GM10847 (cell line): ENCODE results near the gene GATAD1.

Experiments
- POLR2A ChIP-seq: IDR thresholded peaks from 2 replicates; pipeline ENCODE4 v1.6.1; 2011; ENCODE audit not compliant: insufficient read length; ENCODE audit errors: extremely low read depth

Gene GATAD1, protein sequence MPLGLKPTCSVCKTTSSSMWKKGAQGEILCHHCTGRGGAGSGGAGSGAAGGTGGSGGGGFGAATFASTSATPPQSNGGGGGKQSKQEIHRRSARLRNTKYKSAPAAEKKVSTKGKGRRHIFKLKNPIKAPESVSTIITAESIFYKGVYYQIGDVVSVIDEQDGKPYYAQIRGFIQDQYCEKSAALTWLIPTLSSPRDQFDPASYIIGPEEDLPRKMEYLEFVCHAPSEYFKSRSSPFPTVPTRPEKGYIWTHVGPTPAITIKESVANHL

DNA sequence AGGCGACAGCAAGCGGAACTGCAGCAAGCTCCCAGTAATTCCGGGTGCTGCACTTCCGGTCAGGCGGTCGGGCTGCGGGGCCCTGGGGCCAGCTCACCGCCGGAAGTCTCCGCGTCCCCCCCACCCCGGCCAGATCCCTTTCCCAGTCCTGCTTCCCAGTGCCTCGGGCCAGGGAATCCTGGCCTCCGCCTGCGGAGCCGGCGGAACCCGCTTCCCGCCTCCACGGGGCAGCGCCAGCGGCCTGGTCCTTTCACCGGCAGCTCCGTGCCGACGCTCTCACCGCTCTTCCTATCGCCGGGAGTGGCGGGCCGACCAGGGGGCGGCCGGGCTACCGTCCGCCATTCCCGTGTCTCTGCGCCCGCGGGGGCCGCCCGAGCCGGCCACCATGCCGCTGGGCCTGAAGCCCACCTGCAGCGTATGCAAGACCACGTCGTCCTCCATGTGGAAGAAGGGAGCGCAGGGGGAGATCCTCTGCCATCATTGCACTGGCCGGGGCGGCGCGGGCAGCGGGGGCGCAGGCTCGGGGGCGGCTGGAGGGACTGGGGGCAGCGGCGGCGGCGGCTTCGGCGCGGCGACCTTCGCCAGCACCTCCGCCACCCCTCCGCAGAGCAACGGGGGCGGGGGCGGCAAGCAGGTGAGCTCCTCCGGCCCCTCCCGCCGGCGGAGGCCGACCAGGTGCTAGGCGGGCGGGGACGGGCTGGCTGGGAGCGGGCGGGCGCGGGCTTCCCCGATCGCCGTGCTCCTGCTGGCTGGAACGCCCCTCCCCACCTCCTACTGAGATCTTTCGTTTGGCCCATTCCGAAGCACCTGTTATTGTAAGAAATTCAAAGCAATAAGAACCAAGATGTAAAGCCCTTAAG is at the start of gene GATAD1:
GATAD1 (plus strand) TSS at position 138 of the 860 bp plus-strand sequence; CDS start at position 386, 248 bp downstream.
- TF ChIP-seq POLR2A = peak; percentile 53

DNA sequence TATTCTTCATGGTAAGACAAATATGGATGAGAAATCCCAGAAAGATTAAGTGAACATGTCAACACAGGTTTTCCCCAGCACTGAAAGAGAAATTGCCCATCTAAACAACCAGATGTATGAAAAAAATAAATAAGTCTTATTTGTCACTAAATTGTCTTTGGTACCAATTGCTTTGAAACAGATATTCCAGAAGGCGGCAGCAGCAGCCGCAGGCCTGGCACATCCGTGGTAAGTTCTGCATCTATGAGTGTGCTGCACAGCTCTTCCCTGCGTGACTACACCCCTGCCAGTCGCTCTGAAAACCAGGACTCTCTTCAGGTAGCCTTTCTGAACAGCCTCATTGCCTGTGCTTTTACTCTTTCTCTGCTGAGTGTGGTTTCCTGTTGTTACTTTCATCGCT is 49.7 kb upstream of the GATAD1 start:
- TF ChIP-seq POLR2A = no peak

DNA sequence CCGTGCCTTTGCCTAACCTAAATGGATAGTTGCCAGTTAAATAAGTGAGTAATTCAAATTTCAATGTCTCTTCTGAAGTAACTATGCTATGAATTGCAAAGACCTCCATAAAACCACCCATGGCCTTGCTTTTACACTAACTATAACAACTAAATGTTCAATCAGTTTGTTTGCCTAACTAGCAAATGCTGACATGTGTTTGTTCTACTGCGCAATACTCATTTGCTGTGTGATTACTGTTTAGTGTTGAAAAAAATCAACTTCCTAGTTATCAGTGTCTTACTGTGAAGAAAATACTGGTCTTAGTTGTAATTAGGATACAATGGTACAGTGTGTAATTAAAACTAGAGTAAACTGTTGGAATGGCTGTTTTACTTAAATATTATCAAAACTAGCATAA is 47.3 kb upstream of the GATAD1 start:
- no peak for TF ChIP-seq POLR2A

DNA sequence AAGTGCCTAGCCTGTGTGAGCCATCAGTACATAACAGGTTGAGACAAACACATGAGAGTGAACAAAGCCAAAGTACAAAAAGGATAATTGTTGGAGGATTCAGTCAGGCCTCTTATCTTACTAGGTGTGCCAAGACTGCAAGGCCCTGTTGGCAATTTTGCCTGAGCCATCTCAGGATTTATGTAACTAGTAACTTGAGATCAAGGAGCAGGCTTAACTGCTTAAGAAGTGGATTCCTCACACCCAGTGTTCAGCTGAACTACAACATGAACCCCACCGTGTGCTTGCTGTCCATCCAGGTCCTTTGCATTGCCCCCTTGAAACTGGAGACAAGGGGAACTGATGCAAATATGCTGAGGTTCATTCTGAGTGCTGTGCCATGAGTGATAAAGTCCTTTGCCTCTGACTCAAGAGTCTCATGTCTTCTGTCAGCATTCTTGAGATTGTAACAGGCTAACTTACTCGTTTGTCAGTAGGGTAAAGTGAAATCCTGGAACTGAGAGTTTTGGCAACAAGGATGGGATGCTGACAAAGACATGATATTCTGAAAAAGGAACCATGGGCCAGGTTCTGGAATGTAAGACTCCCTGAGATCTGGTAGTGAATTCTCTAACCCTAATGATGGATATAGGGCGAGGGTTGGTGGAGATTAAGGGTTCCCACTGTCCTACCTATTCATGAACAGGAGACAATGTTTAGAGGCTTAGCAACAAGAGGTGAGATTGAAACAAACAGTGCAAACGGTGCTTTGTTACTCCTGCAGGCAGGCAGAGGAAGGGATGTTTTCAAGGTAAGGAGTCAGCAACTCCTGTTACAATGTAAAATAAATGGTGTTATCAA is 44.1 kb upstream of the GATAD1 start:
- TF ChIP-seq POLR2A = no peak

DNA sequence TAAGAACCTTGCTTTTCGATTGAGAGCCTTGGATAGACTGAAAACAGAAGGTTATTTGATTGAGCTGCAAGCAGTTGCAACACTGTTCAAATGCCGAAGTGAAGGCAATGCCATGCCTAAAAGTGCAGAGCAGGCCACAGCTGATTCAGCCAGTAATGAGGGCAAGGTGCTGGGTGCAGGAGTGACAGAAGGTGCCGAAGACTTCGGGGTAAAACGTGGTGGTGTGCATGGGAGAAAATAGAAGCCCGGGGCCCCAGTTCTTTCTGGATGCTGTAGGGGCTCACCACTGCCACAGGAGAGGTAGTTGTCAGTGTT is 43.6 kb upstream of the GATAD1 start:
- no peak for TF ChIP-seq POLR2A

DNA sequence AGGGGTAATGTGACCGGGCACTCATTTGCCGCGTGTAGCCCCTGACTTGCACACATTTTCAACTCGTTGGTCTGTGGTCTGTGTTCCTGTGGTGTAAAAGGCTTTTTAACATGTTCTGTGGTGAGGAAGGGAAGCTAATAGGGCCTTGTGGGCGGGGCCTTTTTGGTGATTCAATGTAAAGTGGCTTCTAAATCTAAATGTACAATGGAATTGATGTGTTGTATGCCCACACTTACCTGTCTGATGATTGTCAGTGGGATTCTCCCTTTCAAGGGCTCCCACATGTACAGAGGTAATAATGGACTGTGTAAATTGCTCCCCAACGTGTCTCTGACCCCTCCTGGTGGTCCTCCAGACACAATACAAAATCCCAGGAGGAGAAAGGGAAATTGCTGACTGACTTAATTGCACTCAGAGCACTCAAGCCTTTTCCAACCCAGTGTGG is 43.1 kb upstream of the GATAD1 start:
- no peak for TF ChIP-seq POLR2A

DNA sequence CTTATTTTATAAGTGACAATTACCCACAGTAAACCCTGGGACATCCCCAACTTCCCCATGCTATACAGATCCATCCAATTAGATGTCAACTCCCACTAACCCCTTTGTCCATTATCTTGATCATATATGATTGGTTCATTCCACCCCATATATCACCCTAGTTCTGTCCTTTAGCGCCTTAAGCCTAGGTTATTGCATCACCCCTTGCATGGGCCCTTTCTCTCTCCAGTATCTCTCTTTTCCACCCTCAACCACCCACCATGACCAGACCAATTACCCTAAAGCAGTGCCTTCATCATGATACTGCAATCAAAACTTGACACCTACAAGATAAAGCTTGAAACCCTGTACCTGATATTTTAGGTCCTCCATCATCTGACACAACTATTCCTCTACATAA is 37.9 kb upstream of the GATAD1 start:
- TF ChIP-seq POLR2A = no peak

DNA sequence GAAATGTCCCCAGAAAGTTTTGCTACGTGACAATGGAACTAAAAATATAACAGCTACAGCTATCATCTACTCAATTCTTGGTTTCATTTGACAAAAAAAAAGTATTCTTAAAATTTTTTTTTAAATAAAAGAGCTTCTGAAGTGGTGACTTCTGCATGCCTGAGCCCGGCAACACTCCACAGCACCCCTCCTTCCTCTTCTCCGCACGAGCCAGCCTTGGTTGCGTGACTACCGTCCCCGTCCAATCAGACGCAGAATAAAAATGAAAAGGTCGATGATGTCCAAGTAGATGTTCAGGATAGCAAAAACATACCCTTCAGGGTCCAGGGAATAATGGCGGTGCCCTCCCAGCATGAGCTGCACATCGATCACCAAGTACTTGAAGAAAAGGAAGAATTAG is 34.5 kb upstream of the GATAD1 start:
- TF ChIP-seq POLR2A = no peak

DNA sequence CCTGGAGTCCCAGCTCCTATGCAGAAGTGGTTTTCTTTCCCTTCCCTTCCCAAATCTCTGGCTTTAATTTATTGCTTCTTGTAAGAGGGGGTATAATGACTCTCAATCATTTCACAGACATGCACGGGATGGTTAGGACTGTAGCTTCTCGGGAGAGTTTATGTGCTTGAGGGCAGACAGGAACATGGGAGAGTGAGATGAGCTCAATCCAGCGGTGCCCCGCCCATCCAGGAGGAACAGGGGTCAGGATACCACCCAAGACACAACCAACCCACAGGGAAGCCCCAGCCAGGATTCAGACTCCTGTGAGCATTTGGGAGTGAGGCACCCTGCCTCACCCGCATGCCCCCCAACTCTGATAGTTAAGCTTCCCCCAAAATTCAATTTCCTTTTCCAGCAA is 33.7 kb upstream of the GATAD1 start:
- TF ChIP-seq POLR2A = no peak

DNA sequence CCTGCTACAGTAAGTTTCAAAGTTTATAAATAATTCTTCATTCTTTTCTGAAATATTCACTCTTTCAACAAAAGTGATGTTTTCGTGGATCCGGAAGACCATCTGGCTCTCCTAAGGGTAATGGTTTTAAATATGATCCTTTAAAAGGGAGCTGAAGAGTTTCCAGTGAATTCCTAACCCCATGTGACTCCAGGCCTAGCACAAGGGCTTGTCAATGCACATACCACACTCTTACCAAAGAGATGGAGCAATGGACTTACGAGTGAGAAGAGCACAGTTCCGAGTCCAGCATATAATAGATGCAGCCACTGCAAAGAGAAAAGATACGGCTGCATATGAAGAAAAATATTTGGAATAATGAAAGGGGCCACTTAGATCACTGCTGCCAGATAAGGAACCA is 32.1 kb upstream of the GATAD1 start:
- no peak for TF ChIP-seq POLR2A

DNA sequence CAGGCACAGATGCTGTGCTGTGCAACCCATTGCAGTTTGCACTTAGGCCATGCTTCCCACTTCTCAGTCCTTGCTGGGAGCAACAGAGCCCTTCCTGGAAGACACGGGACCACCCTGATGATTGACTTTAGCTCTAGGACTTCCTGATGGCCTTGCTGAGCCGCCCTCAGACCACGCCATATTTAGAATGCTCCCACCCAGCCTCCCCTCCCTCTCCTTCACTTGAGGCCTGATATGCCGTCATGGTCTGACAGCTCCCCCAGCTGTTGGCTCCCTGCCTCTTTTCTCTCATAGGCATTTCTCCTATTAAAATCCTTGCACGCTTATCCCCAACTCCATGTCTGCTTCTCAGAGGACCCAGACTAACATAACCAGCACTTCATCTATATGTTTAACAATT is 29.4 kb upstream of the GATAD1 start:
- no peak for TF ChIP-seq POLR2A

DNA sequence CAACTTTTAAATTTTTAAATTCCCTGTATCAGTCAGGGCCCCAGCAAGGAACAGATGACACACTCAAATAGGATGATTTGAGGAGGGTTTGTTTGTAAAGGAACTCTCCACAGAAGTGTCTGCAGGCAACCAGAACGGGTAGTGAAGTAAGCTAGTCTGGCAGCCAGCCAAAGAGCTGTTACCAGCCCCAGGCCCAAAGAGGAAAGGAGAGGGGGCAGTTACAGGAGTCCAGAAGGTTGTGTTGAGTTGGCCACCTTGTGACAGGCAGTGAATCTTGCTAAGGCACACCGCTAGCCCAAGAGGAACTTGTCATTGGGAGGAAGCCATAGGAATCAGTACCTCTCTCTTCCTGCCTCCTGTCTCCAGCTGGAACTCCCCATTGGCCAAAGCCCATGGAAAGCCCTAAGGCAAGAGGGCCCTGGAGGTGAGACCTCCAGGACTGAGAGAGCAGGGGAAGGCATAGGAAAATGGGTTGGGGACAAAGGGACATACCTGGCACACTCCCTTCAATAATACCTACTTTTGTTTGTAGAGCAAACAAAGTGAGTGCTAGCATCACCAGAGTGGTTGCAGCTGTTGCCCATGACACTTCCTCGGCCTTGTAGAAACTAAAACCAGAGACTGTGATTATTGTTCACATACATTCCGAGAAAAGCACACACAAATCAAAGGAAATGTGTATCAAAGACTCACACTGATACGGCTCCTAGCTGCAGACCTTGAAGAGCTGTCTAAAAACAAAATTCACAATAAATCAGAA is 25.4 kb upstream of the GATAD1 start:
- no peak for TF ChIP-seq POLR2A

DNA sequence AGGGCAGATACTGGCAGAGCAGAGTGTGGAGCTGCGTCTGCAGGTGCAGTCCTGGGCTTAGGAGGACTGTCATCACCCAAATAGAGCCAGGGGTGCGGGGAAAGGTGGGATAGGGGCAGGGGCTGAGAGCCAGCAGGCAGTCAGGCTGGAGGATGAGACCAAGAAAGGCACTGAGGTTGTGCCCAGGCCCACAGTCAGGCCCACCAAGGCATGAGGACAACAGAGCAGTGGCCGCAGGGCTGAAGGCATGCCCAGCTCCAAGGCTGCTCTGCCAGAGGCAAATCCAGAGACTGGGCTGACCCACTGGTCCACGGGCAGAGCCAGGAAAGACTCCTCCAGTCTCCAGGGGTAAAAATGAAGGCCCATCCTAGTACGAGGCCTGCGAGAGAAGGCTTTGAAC is 24.4 kb upstream of the GATAD1 start:
- no peak for TF ChIP-seq POLR2A

DNA sequence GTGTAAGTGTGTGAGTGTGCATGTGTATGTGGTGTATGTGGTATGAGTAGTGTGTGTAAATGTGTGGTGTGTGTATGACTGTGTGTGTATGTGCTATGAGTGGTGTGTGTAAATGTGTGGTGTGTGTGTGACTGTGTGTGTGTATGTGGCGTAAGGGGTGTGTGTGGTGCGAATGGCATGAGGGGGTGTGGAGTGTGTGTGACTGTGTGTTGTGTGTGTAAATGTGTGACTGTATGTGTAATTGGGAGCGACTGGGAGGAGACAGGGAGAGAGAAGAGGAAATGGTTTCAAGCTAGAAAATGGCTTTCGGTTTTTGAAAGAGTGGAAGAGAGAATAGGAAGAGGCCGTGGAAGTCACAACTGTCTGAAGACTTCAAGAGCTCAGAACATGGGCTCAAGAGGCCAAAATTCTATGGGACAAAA is 23.6 kb upstream of the GATAD1 start:
- TF ChIP-seq POLR2A = no peak
